GM23248 (cell line): ENCODE data around the gene FOXR1. TPM values are rescaled to one million over a fixed set of nuclear protein-coding genes. Genes with fewer than 3 reads are reported as not detected.

Experiments used
- DNase-seq: peaks from one replicate; pipeline ENCODE4 v3.0.0-alpha.2; 2015
- H2AFZ ChIP-seq: fragments of 200-600 bp; sonication (generic); 2 replicates; pipeline ENCODE4 v1.6.1; 2016; ENCODE audit warnings: antibody characterized with exemption
- H3F3A ChIP-seq: fragments of 200-600 bp; sonication (generic); 2 replicates; pipeline ENCODE4 v1.6.1; 2016; ENCODE audit warnings: mild to moderate bottlenecking, antibody characterized with exemption, mixed run types; ENCODE audit not compliant: insufficient read depth
- H3K27ac ChIP-seq: fragments of 200-600 bp; sonication (generic); 2 replicates; pipeline ENCODE4 v1.5.1; 2016; ENCODE audit warnings: mild to moderate bottlenecking
- H3K27me3 ChIP-seq: fragments of 200-600 bp; sonication (generic); replicated peaks from 2 replicates; pipeline ENCODE4 v1.6.1; 2016; ENCODE audit warnings: mild to moderate bottlenecking; ENCODE audit not compliant: insufficient read depth
- H3K36me3 ChIP-seq: fragments of 200-600 bp; sonication (generic); 2 replicates; pipeline ENCODE4 v1.6.1; 2016; ENCODE audit warnings: low read depth, mild to moderate bottlenecking
- H3K4me1 ChIP-seq: fragments of 200-600 bp; sonication (generic); 2 replicates; pipeline ENCODE4 v1.6.1; 2016; ENCODE audit warnings: mild to moderate bottlenecking; ENCODE audit not compliant: insufficient read depth
- H3K4me2 ChIP-seq: fragments of 200-600 bp; sonication (generic); one replicate; pipeline ENCODE4 v1.6.1; 2016; ENCODE audit warnings: mild to moderate bottlenecking; ENCODE audit not compliant: unreplicated experiment
- H3K4me3 ChIP-seq: fragments of 200-600 bp; sonication (generic); 2 replicates; pipeline ENCODE4 v1.5.1; 2016; ENCODE audit warnings: mild to moderate bottlenecking
- H3K79me2 ChIP-seq: fragments of 200-600 bp; sonication (generic); 2 replicates; pipeline ENCODE4 v1.6.1; 2016; ENCODE audit warnings: mild to moderate bottlenecking; ENCODE audit not compliant: insufficient read depth
- H3K9ac ChIP-seq: fragments of 200-600 bp; sonication (generic); 2 replicates; pipeline ENCODE4 v1.6.1; 2016; ENCODE audit warnings: mild to moderate bottlenecking
- H3K9me2 ChIP-seq: fragments of 200-600 bp; sonication (generic); 2 replicates; pipeline ENCODE4 v1.6.1; 2016; ENCODE audit warnings: mixed run types, mild to moderate bottlenecking, moderate library complexity; ENCODE audit not compliant: insufficient read depth
- H3K9me3 ChIP-seq: fragments of 200-600 bp; sonication (generic); one replicate; pipeline ENCODE4 v1.6.1; 2017; ENCODE audit warnings: low read depth
- H4K20me1 ChIP-seq: fragments of 200-600 bp; sonication (generic); 2 replicates; pipeline ENCODE4 v1.6.0; 2016; ENCODE audit not compliant: insufficient read depth
- EZH2 ChIP-seq: fragments of 200-600 bp; sonication (generic); IDR thresholded peaks from 2 replicates; pipeline ENCODE4 v1.6.1; 2018; ENCODE audit warnings: antibody characterized with exemption, mild to moderate bottlenecking; ENCODE audit not compliant: insufficient read depth, poor library complexity, severe bottlenecking
- EZH2phosphoT487 ChIP-seq: fragments of 200-600 bp; sonication (generic); IDR thresholded peaks from 2 replicates; pipeline ENCODE4 v1.6.1; 2018; ENCODE audit warnings: antibody characterized with exemption, moderate library complexity, mild to moderate bottlenecking, low read depth; ENCODE audit not compliant: insufficient read depth
- WGBS, 2 experiments: methylation state at CpG; one replicate each; pipeline ENCODE4 v1.1.6; 2015 to 2017; ENCODE audit warnings: low lambda C conversion rate in 2 of 2, low coverage in 1 of 2; ENCODE audit errors: missing lambda C conversion rate in 2 of 2; 5-methylcytosine and 5-hydroxymethylcytosine counted together
- in situ Hi-C: fragments of 300-500 bp; cut with MboI; formaldehyde crosslinking; loops from 2 replicates; pipeline ENCODE4 v1.15.0; 2020
- polyA plus RNA-seq: library from polyadenylated mRNA; unstranded; fragments of >200 nt; fragmentation: Nextera tagmentation; extraction: Ambion mirVana; gene quantifications from 2 replicates; pipeline ENCODE4 v1.2.1, GENCODE V29; 2016
- total RNA-seq: library from RNA; depleted of rRNA; stranded (reverse); fragments of >200 nt; shearing (Covaris generic); gene quantifications from 2 replicates; pipeline ENCODE4 v1.2.3, GENCODE V29; 2014; rRNA removed

FOXR1 gene
- not detected in 2 replicates for total RNA-seq
- not detected in 2 replicates for polyA plus RNA-seq

- Histone ChIP-seq H3K4me2 (no peak within 1 kb of the TSS), H3K79me2 (no peaks in the 10 kb centered on the region), H3K27ac (no peak within 1 kb of the TSS), H3K4me3 (no peak within 1 kb of the TSS), H3K27me3 (peaks cover 13% of the 10 kb centered on the region; the same call in 1 of the 2 replicates), H3K9ac (no peak within 1 kb of the TSS), H2AFZ (no peak within 1 kb of the TSS), H3K36me3 (no peaks in the 10 kb centered on the region), H3K4me1 (no peaks in the 10 kb centered on the region), H3K9me2 (no peaks in the 10 kb centered on the region), H4K20me1 (no peaks in the 10 kb centered on the region), H3F3A (no peaks in the 10 kb centered on the region), H3K9me3 (no peaks in the 10 kb centered on the region)
- no peak for DNase-seq
- TF ChIP-seq EZH2phosphoT487 (no peak), EZH2 (no peak)
- in situ Hi-C loops = no loop called here
- WGBS, 2 experiments = 49 to 56% methylated on average over 31 to 33 of the region's 33 CpGs
Observed at GRCh38 chr11:118971646-118972045, at the start of gene FOXR1. Gene FOXR1 (plus strand): TSS chr11:118971761. CDS start chr11:118971932, 171 bp downstream.

GRCh38 chr11:118921929-118922744 is 49.4 kb upstream of the FOXR1 start:
- peaks cover 46% of the 10 kb centered on the region for H3F3A ChIP-seq
- H4K20me1 ChIP-seq = no peaks in the 10 kb centered on the region
- no peaks in the 10 kb centered on the region for H3K9me3 ChIP-seq
- TF ChIP-seq EZH2 = no peak
- TF ChIP-seq EZH2phosphoT487 = no peak
- no peak overlapping the region for H2AFZ ChIP-seq
- peak overlapping the region; percentile 99 for H3K27ac ChIP-seq
- H3K9ac ChIP-seq = peak overlapping the region; percentile 90
- H3K79me2 ChIP-seq = peaks cover 78% of the 10 kb centered on the region
- H3K4me1 ChIP-seq = peaks cover 46% of the 10 kb centered on the region
- H3K9me2 ChIP-seq = no peaks in the 10 kb centered on the region
- peak; percentile 83 for DNase-seq
- WGBS, 2 experiments = 0 to 2% methylated on average over 8 to 16 of the region's 20 CpGs
- in situ Hi-C loops = no loop called here
- peak overlapping the region; percentile 77 for H3K4me2 ChIP-seq
- H3K27me3 ChIP-seq = no peaks in the 10 kb centered on the region
- peak overlapping the region; percentile 96 for H3K4me3 ChIP-seq
- no peaks in the 10 kb centered on the region for H3K36me3 ChIP-seq

GRCh38 chr11:118922745-118923627 is 48.6 kb upstream of the FOXR1 start:
- Histone ChIP-seq H3K79me2 (peaks cover 81% of the 10 kb centered on the region), H4K20me1 (no peaks in the 10 kb centered on the region), H3K4me3 (peak overlapping the region; percentile 96), H3K36me3 (no peaks in the 10 kb centered on the region), H3K4me1 (peaks cover 44% of the 10 kb centered on the region), H3K9ac (peak overlapping the region; percentile 90), H3K27ac (peak overlapping the region; percentile 99), H2AFZ (no peak overlapping the region), H3K27me3 (no peaks in the 10 kb centered on the region), H3K9me2 (no peaks in the 10 kb centered on the region), H3K4me2 (peak overlapping the region; percentile 77), H3F3A (peaks cover 46% of the 10 kb centered on the region), H3K9me3 (no peaks in the 10 kb centered on the region)
- TF ChIP-seq EZH2phosphoT487 (no peak), EZH2 (no peak)
- in situ Hi-C loops = no loop called here
- WGBS, 2 experiments = 1 to 7% methylated on average over 9 of the region's 9 CpGs
- DNase-seq = peak; percentile 45
